GM21526 (cell line): ENCODE results near the gene USP22.
"Not testable (repeated sequence)": the region's sequence is repeated elsewhere in the genome, so short reads cannot be mapped to it uniquely, and the experiment has no call there.

Experiments used
- ATAC-seq: cut with Tn5 transposase; IDR thresholded peaks from one replicate; pipeline ENCODE4 v1.9.1; 2021; ENCODE audit warnings: moderate library complexity; ENCODE audit not compliant: unreplicated experiment, low FRiP score

Gene USP22

DNA sequence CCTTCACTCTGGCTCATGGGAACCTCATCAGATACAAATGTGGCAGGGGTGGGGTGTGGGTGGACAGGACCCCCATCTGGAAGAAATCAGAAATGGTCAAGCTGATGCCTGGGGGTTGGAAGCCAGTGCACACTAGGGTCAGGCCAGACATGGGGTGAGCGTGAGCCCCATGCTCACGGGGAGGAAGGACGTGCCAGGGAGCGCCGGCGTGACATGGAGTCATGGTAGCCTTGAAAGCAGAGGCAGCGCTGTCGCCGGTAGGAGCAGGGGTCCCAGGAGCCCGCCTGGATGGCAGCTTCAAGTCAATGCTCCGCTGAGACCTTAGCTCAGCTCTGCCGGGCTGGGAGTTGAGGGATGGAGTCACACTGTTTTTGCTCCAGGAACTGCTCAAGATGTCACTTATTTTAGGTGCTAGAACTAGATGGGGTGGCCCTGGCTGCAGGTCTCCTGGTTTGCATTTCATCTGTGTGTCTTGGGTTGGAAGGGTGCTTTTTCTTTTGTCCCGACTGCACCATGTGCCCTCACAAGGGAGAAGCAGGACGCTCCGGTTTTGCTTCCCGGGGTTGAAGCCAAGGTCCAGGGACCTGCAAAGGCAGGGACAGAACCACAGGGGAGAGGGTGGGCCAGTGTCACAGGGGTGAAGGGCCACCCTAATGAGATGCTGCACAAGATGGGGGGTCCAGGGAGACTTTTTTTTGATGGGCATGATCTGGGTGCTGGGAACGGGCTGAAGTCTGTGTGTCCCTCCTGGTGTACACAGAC lies 51.4 kb downstream of the USP22 start:
- ATAC-seq = no peak

DNA sequence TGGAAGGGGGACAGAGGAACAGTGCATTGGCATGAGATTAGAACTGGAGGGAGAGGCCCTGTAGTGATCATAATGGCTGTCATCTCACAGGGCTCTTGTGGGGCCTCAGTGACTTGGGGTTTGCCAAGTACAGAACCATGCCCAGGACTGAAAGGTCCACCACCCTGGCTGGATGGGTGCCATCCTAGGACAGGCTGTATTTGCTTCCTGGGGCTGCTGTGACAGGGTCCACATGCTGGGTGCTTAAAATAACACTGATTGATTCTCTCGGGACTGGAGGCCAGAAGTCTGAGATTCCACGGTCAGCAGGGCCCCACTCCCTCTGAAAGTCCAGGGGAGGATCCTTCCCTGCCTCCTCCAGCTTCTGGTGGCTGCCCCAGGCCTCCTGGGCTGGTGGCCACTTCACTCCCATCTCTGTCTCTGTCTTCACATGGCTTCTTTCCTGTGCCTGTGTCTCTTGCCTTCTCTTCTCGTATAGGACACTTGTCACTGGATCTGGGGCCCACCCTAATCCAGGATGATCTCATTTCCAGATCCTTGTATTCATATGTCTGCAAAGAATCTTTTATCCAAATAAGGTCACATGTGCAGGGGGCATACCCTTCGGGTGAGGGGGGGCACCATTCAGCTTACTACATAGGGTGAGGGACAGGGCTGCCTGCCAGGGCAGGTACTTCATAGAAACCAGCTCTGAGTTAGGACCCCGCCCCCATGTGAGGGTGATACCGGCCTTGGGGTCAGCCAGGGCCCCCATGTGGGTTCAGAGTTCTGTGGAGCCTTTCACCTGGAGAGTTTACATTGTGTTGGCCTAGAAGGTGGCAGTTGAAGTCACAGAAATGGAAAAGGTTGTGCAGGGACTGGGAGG lies 52.6 kb downstream of the USP22 start:
- ATAC-seq = no peak

DNA sequence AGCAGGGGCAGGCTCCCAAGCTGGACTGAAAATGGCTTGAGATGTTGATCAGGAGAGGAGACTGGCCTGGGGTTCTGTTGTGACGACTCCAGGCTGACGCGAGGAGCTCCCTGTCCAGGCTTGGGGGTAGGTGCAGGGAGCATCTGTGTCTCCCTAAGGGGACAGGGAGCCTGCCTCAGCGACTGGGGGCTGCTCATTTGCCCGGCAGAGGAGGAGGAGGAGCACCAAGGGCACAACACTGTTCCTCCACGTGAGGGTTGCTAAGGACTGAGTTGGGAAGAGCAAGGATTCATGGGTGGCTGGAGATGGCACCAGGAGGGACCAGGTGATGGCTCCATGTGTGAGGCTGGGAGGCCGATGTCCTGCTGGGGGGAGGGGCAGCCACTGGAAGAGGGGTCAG lies 53.3 kb downstream of the USP22 start:
- no peak for ATAC-seq

DNA sequence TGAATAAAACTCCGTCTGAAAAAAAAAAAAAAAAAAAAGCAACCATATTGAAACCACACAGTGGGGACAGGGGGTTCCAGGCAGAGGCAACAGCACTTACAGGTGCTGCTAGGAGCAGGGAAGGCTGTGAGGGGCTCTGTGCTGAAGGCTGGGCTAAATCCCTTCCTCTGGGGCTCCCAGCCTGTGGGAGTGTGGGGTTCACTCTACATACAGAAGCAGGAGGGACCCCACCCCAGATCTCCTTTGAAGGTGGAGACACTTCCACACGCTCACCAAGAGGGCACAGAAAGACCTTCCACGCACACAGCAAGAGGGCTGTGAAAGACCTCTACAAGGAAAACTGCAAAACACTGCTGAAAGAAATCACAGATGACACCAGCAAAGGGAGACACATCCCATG lies 53.9 kb downstream of the USP22 start:
- no peak for ATAC-seq

DNA sequence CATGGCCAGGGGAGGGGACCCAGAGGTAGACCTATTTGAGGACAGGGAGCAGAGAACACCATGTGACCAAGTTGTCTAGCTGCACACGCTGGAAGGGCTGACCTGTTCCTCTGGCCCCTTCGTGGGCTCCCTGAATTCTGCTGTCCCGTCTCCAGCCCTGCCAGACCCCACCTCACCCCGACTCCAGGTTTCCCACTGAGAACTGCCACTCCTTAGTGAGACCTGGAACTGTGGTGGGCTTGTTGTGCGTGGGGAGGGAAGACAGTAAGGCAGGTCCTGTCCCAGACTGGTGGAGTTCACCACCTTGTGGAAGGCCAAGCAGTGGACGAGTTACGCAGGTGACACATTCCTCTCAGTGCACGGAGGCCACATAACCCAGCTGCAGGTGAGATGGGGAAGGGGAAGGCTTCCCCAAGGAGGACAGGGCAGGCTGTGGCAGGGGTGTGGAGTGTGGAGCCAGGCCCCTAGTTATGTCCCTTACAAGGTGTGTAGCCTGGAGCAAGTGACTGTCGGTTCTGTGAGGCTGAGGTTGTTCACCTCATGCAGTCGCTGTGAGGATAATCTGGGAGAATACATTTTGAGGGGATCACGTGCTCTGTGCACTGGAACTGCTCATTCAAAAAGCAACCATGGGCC lies 54.7 kb downstream of the USP22 start:
- no peak for ATAC-seq

DNA sequence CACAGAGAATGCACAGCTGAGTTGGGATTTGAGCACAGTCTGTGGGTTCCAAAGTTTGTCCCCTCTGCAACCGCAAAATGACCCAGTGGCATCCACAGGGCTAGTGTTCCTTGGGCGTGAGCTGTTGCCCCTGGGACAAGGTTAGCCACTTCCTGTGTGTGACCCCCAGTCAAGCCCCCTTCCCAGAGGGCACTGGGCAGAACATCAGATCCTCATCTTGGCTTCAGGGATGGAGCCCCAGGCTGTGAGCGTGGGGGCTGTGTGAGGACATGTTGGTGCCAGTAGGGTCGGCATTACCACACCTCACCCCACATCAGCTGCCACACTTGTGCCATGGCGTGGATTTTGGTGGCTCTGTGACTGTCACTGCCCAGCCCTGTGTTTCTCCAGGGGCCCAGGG lies 55.3 kb downstream of the USP22 start:
- ATAC-seq = no peak

DNA sequence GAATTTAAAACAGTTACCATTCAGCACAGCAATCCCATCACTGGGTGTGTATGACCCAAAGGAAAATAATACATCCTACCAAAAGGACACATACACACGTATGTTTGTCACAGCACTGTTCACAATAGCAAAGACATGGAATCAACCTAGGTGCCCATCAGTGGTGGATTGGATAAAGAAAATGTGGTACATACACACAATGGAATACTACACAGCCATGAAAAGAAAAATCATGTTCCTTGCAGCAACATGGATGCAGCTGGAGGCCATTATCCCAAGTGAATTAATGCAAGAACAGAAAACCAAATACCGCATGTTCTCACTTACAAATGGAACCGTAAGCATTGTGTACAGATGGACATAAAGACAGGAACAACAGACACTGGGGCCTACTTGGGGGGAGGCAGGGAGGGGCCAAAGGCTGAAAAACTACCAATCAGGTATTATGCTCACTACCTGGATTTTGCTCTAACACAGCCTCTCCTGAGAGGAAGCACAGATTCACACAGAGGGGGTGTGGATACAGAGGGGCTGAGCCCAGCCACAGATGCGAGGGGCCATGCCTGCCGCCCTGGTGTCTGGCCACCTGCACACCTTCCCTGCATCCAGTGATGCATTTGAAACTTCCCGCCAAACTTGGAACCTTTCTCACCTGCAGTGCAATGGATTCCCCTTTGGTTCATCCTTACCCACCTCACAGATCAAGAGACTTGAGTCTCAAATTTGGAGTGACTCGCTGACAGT lies 55.9 kb downstream of the USP22 start:
- no peak for ATAC-seq

DNA sequence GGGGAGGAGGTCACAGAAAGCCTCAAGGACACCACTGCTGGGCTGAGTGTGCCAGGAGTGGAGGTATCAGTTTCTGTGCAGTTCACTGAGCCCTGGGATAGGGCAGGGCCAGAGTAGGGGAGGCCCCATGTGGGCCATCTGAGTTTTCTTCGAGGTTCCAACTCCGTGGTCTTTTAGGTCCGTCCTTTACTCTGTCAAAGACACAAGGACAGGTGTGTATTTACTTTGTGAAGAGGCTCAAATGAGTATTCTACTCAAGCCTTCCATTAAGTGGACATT lies 59.5 kb downstream of the USP22 start:
- ATAC-seq = no peak

DNA sequence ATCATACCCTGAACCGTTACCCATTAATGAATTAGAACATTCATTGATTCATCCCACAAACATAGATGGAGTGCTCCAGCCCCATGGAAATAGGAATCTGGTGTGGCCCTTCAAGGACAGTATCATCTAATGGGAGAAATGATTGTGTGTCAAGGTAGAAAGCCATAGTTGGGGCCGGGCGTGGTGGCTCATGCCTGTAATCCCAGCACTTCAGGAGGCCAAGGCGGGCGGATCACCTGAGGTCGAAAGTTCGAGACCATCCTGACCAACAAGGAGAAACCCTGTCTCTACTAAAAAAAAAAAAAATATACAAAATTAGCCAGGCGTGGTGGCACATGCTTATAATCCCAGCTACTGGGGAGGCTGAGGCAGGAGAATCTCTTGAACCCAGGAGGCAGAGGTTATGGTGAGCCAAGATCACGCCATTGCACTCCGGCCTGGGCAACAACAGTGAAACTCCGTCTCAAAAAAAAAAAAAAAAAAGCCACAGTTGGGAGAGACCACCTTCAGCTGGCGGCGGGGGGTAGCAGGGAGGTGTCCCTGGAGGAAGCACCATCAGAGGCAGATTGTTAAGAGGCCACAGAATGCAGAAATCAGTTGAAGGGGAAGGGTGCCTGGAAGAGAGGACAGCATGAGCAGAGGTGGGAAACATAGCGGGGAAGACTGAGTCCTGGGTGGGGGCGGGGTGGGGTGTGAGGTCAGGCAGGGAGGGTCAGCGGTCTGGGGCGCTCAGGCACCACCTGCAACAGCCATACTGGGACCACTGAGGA lies 60.0 kb downstream of the USP22 start:
- ATAC-seq = no peak

DNA sequence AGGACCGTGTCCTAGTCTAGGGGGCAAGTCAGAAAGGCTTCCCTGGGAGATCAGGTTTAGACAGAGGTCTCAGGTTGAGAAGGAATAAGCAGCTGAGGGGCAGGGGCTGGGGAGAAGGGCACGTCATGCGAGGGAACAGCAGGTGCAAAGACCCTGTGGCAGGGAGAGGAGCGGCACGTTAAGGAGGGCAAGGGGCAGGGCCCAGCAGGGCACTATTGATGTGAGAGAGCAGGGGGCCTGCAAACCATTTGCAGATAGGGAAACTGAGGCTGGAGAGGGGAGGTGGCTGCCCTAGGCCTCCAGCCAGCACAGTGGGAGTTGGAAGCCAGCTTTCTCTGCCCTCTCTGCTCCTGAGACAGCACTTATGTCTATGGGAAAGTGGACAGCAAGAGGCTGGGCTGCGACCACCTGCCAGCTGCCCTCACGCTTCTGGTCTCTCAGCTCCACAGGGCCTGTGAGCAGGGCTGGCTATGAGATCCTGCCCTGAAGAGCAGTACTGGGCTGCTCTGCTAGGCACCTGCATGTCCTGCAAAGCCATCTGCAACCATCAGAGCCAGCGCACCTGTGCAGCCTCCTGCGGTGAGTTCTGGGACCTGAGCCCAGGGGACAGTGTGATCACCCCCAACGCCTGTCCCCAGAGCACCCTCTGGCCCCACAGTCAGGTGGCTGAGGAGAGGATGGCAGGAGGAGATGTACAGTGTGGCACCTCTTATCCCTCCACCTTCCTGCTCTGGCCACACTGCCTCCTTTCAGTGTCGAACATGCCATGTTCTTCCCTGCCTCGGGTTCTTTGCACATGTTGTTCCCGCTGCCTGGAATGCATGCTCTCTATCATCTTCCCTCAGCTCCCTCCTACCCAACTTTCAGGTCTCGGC lies 61.5 kb downstream of the USP22 start:
- ATAC-seq = no peak

DNA sequence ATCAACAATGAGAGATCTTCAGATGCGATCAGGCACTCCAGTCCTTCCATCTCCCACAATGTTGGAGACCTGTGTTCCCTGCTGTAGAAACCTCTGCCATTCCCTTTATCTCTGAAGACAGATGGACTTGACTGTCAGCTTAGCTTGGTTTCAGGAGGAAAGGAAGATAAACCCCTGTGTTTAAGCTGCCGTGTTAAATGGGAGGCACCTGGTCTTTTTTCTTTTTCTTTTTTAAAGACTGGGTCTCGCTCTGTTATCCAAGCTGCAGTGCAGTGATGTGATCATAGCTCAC lies 63.1 kb downstream of the USP22 start:
- no peak for ATAC-seq

DNA sequence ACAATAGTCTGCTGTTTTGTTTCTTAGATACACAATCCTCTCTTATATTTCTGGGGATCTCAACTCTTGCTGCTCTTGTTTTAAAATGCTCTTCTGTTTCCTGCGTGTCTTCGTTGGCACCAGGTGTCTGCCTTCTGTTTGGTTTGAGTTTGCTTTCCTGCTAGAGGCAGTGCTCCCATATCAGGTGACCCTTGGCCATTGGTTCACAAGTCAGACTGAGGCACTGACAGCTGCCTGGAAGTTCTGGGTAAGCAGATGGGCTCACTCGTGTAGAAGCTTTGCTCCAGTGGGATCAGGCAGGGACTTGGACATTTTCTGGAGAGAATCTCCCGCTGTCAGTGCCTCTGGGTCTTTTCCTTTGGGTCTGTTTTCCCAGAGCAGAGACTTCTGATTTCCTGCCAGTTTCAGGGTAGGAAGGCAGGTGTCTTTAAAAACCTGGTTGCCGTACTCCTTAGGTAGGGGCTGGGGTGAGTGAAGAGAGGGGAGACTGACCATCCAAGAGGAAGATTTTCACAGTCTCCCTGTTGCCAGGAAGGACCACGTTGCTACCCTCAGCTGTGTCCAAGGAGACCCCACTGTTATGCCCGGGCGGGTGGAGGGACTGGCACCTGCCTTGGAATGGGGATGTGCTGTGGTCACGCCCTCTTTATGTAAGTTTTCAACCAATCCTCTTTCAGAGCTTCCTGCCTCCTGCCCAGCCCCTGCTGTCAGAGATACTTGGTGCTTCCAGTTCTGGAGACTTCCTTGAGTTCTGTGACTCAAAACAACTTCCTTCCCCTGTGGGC lies 63.6 kb downstream of the USP22 start:
- not testable (repeated sequence) for ATAC-seq

DNA sequence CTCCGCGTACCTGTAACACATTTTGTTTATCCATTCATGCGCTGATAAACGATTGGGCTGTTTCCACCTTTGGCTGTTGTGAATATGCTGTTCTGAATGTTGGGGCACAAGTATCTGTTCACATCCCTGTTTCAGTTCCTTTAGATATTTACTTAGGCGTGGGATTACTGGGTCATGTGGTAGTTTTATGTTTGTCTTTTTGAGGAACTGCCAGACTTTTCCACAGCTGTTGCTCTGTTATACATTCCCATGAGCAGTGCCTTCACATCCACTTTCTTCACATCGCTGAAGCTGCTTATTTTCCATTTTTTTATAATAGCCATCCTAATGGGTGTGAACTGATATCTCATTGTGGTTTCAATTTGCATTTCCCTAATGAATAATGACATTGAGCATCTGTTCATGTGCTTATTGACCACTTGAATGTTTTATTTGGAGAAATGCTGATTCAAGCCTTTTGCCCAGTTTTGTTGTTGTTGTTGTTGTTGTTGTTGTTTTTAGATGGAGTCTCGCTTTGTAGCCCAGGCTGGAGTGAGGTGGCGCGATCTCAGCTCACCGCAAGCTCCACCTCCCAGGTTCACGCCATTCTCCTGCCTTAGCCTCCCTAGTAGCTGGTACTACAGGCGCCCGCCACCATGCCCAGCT lies 65.1 kb downstream of the USP22 start:
- ATAC-seq = not testable (repeated sequence)

DNA sequence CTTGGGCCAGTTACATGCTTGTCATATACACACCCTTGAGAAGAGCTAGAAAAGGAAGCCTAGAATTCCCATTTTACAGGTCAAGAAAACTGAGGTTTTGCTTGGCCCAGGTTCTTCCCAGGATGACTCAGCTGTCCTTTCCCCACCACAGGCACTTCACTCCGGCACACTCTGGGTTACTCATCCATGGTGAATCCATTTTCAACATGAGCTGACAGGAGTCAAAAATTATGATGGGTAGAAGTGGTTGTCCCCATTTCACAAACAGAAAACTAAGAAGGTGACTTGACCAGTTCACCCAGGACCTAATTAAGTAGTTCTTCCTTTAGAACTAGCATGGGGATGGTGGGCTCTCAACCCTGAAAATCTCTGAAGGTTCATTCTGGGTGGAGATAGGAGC lies 67.2 kb downstream of the USP22 start:
- no peak for ATAC-seq

DNA sequence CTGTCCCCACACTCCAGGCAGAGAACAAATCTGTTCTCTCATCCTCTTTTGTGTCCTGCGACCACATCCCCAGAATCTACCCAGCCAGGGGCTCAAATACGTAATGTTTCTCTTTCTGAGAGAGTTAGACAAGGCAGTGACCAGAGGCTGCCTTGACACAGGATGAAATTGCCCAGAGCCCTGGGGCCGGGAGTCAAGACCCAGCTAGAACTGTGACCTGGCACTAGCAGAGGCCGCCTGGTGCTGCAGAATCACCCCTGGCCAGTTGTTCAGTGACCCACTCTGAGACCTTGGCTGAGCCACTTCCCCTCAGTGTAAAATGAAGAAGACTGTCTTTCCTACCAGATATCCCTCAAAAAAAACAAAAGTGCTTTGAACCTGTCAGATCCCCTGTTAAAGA lies 72.5 kb downstream of the USP22 start:
- ATAC-seq = no peak

DNA sequence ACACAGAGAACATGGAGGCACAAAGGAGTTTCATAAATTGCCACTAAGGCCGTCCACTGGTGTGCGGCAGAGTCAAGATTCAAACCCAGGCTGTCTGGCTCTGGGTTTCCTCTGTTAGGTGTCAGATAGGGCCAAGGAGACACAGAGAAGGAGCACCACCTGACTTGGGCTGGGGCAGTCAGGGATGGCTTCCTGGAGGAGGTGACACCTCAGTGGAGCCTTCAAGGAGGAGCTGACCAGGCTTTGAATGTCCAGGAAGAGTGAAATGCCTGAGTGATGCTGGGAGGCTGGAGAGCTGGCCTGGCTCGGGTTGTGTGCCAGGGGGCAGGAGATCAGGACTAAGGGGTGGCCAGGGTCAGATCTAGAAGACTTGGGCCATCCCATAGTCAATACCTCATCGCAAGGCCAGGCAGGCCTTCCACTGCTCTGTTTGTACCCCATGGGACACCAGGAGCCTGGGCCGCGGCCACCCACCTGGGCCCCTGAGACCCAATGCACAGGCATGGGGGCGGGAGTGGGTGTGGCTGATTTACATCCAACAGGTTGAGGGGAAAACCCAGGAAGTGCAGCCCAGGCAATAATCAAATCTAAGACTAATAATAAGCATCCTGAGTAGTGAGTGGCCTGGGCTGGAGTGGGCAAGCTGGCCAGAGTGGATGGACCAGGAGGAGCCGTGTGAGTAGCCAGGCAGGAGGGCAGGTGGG lies 73.7 kb downstream of the USP22 start:
- ATAC-seq = no peak

DNA sequence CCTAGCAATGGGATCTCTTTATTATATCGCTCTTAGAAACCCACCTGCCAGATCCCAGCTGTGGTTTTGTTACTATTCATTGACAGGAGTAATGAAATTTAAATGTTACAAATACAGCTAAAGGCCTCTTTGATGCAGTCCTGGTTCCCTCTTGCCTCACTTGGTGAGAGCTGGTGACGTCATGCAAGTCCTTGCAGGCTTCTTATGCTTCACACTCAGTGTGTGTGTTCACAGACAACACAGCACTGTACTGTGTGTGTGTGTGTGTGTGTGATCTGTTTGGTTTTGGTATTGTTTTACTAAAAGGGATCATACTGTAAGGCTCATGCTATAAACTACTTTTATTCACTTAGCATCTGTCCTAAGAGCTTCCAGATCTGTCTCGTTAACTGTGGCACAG lies 75.0 kb downstream of the USP22 start:
- ATAC-seq = no peak

DNA sequence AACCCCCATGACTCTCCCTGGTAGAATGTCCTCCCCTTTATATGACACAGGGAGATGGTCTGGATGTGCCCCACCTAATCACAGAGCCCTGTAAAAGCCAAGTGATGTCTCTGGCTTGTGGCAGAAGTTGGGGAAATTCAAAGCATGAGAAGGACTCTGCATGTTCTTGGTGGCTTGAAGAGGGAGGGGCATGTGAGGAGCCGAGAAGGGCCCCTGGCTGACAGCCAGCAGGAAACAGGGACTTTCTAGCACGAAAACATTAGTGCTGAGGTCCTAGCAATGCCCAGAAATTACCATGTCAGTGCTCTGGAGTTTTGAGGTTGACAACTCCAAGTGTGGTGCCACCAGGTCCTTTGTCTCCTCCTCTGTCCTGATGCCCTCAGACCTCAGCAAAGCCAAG lies 75.9 kb downstream of the USP22 start:
- no peak for ATAC-seq
